HFFc6 (cell line): ENCODE data around the gene PHF5A. TPM values are rescaled to one million over a fixed set of nuclear protein-coding genes. Genes with fewer than 3 reads are reported as not detected.

Source experiments
- DNase-seq: peaks from one replicate; pipeline ENCODE4 v3.0.0-alpha.2; 2018
- H3K27ac Mint-ChIP-seq: 2 replicates; pipeline ENCODE4 v1.8.0; 2020; ENCODE audit warnings: mild to moderate bottlenecking, mixed read lengths
- H3K27me3 Mint-ChIP-seq: 2 replicates; pipeline ENCODE4 v1.8.0; 2021; ENCODE audit warnings: mild to moderate bottlenecking, moderate library complexity, mixed read lengths; ENCODE audit not compliant: insufficient read depth
- H3K36me3 Mint-ChIP-seq: 2 replicates; pipeline ENCODE4 v1.8.0; 2021; ENCODE audit warnings: low read depth, mixed read lengths
- H3K4me1 Mint-ChIP-seq: 2 replicates; pipeline ENCODE4 v1.8.0; 2020; ENCODE audit warnings: low read depth, mixed read lengths
- H3K4me3 Mint-ChIP-seq: 2 replicates; pipeline ENCODE4 v1.8.0; 2020; ENCODE audit warnings: mild to moderate bottlenecking, moderate library complexity, mixed read lengths
- H3K9me3 Mint-ChIP-seq: 2 replicates; pipeline ENCODE4 v1.8.0; 2020; ENCODE audit warnings: mild to moderate bottlenecking, mixed read lengths
- CTCF ChIP-seq: fragments of 200-600 bp; sonication (generic); IDR thresholded peaks from 2 replicates; pipeline ENCODE4 v1.5.0; 2021; ENCODE audit warnings: antibody characterized with exemption, mild to moderate bottlenecking
- total RNA-seq, 6 experiments: library from RNA; stranded (reverse); fragmentation: NEBNext Ultra II Directional; extraction: Animal tissue kit (Norgen Biotek cat#: 25700); gene quantifications; 2 replicates in 1 of 6; 3 replicates in 5 of 6; pipeline ENCODE4 v1.2.3, GENCODE V29; 2021

The PHF5A gene
- total RNA-seq, 6 experiments from 2014 or later, result 40.0 to 58.4 (median 55.3) TPM

- peak overlapping the region; percentile 76 for H3K27ac Mint-ChIP-seq
- H3K36me3 Mint-ChIP-seq, result peaks cover 17% of the 10 kb centered on the region
- no peaks in the 10 kb centered on the region for H3K9me3 Mint-ChIP-seq
Observed at GRCh38 chr22:41512421-41513194, 44.1 kb upstream of the PHF5A start.

GRCh38 chr22:41511521-41511968, 43.1 kb upstream of the PHF5A start:
- Mint-ChIP-seq H3K36me3 (peaks cover 17% of the 10 kb centered on the region), H3K27ac (peak overlapping the region; percentile 76), H3K9me3 (no peaks in the 10 kb centered on the region), H3K4me3 (no peak overlapping the region), H3K27me3 (peaks cover 1% of the 10 kb centered on the region), H3K4me1 (peaks cover 23% of the 10 kb centered on the region)
- no peak for TF ChIP-seq CTCF
- DNase-seq, result no peak

More at GRCh38 chr22:41512421-41513194, 44.1 kb upstream of the PHF5A start:
- Mint-ChIP-seq H3K4me3 (no peak overlapping the region), H3K27me3 (peaks cover 1% of the 10 kb centered on the region), H3K4me1 (peaks cover 23% of the 10 kb centered on the region)
- DNase-seq, result peak; percentile 65
- no peak for TF ChIP-seq CTCF

GRCh38 chr22:41508770-41509170, 40.3 kb upstream of the PHF5A start:
- Mint-ChIP-seq H3K27me3 (no peaks in the 10 kb centered on the region; the same call in 1 of the 2 replicates), H3K9me3 (no peaks in the 10 kb centered on the region), H3K4me1 (peaks cover 23% of the 10 kb centered on the region), H3K4me3 (no peak overlapping the region), H3K36me3 (peaks cover 17% of the 10 kb centered on the region), H3K27ac (no peak overlapping the region)
- DNase-seq, result no peak
- TF ChIP-seq CTCF, result peak; percentile 34

GRCh38 chr22:41507330-41508063, 39.0 kb upstream of the PHF5A start:
- Mint-ChIP-seq H3K27ac (no peak overlapping the region), H3K4me1 (peaks cover 10% of the 10 kb centered on the region), H3K9me3 (no peaks in the 10 kb centered on the region), H3K27me3 (no peaks in the 10 kb centered on the region; the same call in 1 of the 2 replicates), H3K4me3 (no peak overlapping the region), H3K36me3 (peaks cover 7% of the 10 kb centered on the region)
- no peak for DNase-seq
- no peak for TF ChIP-seq CTCF

- Mint-ChIP-seq H3K4me3 (no peak overlapping the region), H3K4me1 (no peaks in the 10 kb centered on the region)
Observed at GRCh38 chr22:41505511-41506220, 37.2 kb upstream of the PHF5A start.

More at GRCh38 chr22:41505511-41506220, 37.2 kb upstream of the PHF5A start:
- no peak for TF ChIP-seq CTCF
- H3K27me3 Mint-ChIP-seq, result no peaks in the 10 kb centered on the region; the same call in 1 of the 2 replicates
- no peak overlapping the region for H3K27ac Mint-ChIP-seq
- H3K9me3 Mint-ChIP-seq, result no peaks in the 10 kb centered on the region
- no peak for DNase-seq
- no peaks in the 10 kb centered on the region; the same call in 1 of the 2 replicates for H3K36me3 Mint-ChIP-seq
